ENCODE results near the gene AEN. TPM values are rescaled to one million over a fixed set of nuclear protein-coding genes. Genes with fewer than 3 reads are reported as not detected.

AEN gene, protein sequence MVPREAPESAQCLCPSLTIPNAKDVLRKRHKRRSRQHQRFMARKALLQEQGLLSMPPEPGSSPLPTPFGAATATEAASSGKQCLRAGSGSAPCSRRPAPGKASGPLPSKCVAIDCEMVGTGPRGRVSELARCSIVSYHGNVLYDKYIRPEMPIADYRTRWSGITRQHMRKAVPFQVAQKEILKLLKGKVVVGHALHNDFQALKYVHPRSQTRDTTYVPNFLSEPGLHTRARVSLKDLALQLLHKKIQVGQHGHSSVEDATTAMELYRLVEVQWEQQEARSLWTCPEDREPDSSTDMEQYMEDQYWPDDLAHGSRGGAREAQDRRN
- 34.6 TPM for total RNA-seq
- long read RNA-seq, full-length matches to known transcripts = 93 of 119 reads
- long read RNA-seq, partial matches to known transcripts = 14 of 119 reads
- long read RNA-seq, other reads (novel, unspliced or antisense) = 12 of 119 reads

DNA sequence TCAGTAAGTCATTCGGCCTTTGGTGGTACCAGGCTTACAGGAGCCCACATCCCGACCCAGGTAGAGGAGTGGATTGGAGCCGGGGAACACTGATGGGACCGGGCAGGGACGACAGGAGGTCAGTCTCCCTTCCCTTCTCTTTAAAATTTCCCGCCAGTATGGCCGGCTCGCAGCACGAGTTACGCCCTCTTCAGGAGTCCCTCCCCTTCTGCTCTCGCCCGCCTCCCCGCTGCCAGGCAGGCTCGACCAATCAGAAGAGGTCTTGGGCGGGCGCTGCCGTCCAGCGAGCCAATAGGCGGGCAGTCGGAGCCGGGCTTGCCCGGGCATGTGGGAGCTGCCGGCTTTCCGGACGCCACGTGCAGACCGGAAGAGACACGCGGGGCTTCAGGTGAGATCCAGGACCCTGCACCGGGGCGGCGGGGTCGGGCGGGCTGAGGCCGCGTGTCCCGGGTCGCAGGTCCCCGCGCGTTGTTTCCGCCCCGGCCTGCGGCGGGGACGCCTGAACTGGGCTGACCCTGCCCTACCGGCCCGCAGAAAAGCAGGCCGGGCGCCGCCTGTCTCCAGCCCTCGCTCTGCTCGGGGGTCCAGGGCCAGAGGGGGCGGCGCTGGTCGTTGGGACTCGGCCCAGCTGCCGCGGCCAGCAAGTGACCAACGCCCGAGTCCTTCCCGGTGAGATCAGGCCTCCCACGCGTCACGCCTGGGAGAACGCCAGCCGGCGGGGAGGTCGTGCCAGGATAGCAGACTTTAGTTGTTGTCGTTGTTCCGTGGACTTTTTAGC is at the start of gene AEN:
TSS of gene AEN (plus strand) at position 346 of the 778 bp plus-strand sequence. CDS start 4,870 bp downstream, outside the sequence.
- DNase-seq (peak; percentile 98), ATAC-seq (peak; percentile 99)
- H3K4me3 ChIP-seq = peak within 1 kb of the TSS; percentile 100
- intact Hi-C loops (cut with DNase I) = no loop called here
- H3K4me1 ChIP-seq = peaks cover 40% of the 10 kb centered on the region
- no peaks in the 10 kb centered on the region for H3K9me3 ChIP-seq
- peaks cover 6% of the 10 kb centered on the region for H3K36me3 ChIP-seq
- H3K27me3 ChIP-seq = no peaks in the 10 kb centered on the region
- H3K27ac ChIP-seq = peak within 1 kb of the TSS; percentile 98
- no peak for TF ChIP-seq CTCF (IDR thresholded peaks at IDR 0.05)

DNA sequence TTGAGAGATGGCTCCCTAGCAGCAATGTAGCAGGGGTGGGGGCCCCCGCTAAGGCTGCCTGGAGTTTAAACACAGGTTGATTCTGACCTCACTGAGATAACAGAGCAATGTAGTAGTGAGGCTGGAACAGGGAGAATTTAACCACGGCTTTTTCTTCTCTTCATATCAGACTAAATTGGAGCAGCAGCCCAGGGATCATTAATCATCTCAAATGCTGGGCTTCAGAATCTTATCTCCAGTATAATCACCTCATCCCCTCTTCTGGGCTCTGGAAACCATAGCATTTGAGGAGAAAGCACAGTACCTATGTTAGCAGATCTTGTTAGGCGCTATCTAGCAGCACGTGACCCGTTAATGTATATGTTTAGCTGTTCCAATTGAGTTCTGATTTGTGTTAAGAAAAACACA is 49.3 kb upstream of the AEN start:
- Histone ChIP-seq H3K36me3 (no peaks in the 10 kb centered on the region), H3K27ac (no peak overlapping the region), H3K27me3 (no peaks in the 10 kb centered on the region), H3K9me3 (no peaks in the 10 kb centered on the region), H3K4me3 (no peak overlapping the region), H3K4me1 (no peaks in the 10 kb centered on the region)
- TF ChIP-seq CTCF (IDR thresholded peaks at IDR 0.05) = no peak
- DNase-seq (no peak), ATAC-seq (no peak)
- intact Hi-C loops (cut with DNase I) = no loop called here

GRCh38 chr15:88574077-88574476 is 47.1 kb upstream of the AEN start:
- TF ChIP-seq CTCF (IDR thresholded peaks at IDR 0.05) = no peak
- no peak for ATAC-seq

DNA sequence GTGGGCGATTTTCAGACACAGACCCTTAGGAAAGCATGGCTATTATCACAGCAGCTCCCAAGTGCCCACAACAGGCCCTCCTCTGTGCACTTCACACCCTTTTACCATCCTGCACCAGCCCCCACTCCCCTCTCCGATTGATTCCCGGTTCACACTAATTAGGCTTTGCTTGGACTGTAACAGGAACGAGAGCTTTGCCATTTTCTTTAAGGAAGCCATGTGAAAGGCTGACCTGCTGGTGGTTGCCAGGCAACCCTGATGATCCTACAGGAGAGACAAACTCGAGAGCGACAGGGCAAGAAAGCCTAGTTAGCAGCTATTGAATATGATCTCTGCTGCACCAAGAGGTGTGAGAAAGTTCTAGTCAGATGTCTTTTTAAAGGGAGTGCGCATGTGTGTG is 46.5 kb upstream of the AEN start:
- Histone ChIP-seq H3K4me1 (no peaks in the 10 kb centered on the region), H3K9me3 (no peaks in the 10 kb centered on the region)

More at GRCh38 chr15:88574077-88574476, 47.1 kb upstream of the AEN start:
- no peaks in the 10 kb centered on the region for H3K4me1 ChIP-seq
- H3K27me3 ChIP-seq = no peaks in the 10 kb centered on the region
- intact Hi-C loops (cut with DNase I) = no loop called here
- no peak overlapping the region for H3K4me3 ChIP-seq
- H3K27ac ChIP-seq = no peak overlapping the region
- DNase-seq = no peak
- no peaks in the 10 kb centered on the region for H3K36me3 ChIP-seq
- H3K9me3 ChIP-seq = no peaks in the 10 kb centered on the region

GRCh38 chr15:88579322-88579721 is 41.8 kb upstream of the AEN start:
- Histone ChIP-seq H3K4me1 (no peaks in the 10 kb centered on the region), H3K9me3 (no peaks in the 10 kb centered on the region), H3K4me3 (no peak overlapping the region), H3K36me3 (no peaks in the 10 kb centered on the region), H3K27me3 (no peaks in the 10 kb centered on the region), H3K27ac (no peak overlapping the region)
- DNase-seq (no peak), ATAC-seq (no peak)
- intact Hi-C loops (cut with DNase I) = no loop called here
- no peak for TF ChIP-seq CTCF (IDR thresholded peaks at IDR 0.05)

More for the DNA sequence above, 46.5 kb upstream of the AEN start:
- DNase-seq (no peak), ATAC-seq (no peak)
- no peaks in the 10 kb centered on the region for H3K36me3 ChIP-seq
- intact Hi-C loops (cut with DNase I) = no loop called here
- no peaks in the 10 kb centered on the region for H3K27me3 ChIP-seq
- no peak for TF ChIP-seq CTCF (IDR thresholded peaks at IDR 0.05)
- H3K4me3 ChIP-seq = no peak overlapping the region
- no peak overlapping the region for H3K27ac ChIP-seq
